AG04450 (cell line): ENCODE data around the gene NEMP2. TPM values are rescaled to one million over a fixed set of nuclear protein-coding genes. Genes with fewer than 3 reads are reported as not detected.

Experiments
- CTCF ChIA-PET: fragments of 300-600, 350-600 bp; formaldehyde crosslinking; extraction: SDS; loops from one replicate; lab custom pipeline; 2022; ENCODE audit warnings: antibody characterized with exemption, inconsistent platforms; lab: Charles Lee
- POLR2A ChIA-PET: fragments of 350-600 bp; formaldehyde crosslinking; extraction: SDS; loops from one replicate; lab custom pipeline; 2021; ENCODE audit warnings: antibody characterized with exemption, inconsistent platforms; lab: Yijun Ruan, JAX
- DNase-seq: peaks from one replicate; pipeline ENCODE4 v3.0.0-alpha.2; 2011; ENCODE audit warnings: low read depth, low spot score
- H3K27ac ChIP-seq: one replicate; pipeline ENCODE4 v1.5.1; 2012; ENCODE audit warnings: low read depth, low read length, control low read depth
- H3K27me3 ChIP-seq: one replicate; pipeline ENCODE4 v1.6.0; 2012; ENCODE audit warnings: low read length; ENCODE audit not compliant: control insufficient read depth, insufficient read depth
- H3K4me3 ChIP-seq: 2 replicates; pipeline ENCODE4 v1.5.1; 2011; ENCODE audit warnings: mild to moderate bottlenecking, low read depth, low read length, control low read depth
- H3K9me3 ChIP-seq: 2 replicates; pipeline ENCODE4 v1.5.1; 2012; ENCODE audit warnings: low read length; ENCODE audit not compliant: control insufficient read depth, insufficient read depth
- polyA plus RNA-seq: library from polyadenylated mRNA; depleted of rRNA; stranded (reverse); fragments of >200 nt; gene quantifications from 2 replicates; pipeline ENCODE4 v1.2.3, GENCODE V29; 2011; rRNA removed
- small RNA-seq: library from RNA; depleted of rRNA; stranded (forward); fragments of <200 nt; gene quantifications from one replicate; pipeline ENCODE3, GENCODE V24; 2012; ENCODE audit warnings: low read depth; ENCODE audit not compliant: insufficient read length
- TF ChIP-seq, protein P1 (sequence below): IDR thresholded peaks from 2 replicates; pipeline ENCODE4 v1.5.1; 2011; ENCODE audit warnings: low read depth, low read length, control low read depth, inconsistent platforms

Gene NEMP2
- polyA plus RNA-seq, 1 experiment: 7.3 TPM

DNA sequence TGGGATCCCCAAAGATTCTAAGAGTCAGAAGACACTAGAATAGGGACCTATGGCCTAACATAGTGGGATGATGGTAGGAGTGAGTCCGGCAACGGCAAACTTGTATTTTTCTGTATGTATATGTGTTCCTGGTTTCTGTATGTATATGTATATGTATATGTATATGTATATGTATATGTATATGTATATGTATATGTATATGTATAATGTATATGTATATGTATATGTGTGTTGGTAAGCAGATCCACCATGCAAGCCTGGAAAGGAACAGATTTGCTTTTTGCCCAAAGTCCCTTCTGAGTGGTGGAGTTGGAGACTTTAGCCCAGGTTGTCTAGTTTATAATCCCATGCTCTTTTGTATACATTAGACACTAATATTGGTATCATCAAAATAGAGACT is 79.7 kb downstream of the NEMP2 start:
- ChIA-PET CTCF (interaction anchor here (0.7 kb wide), 1 partner anchor 8 kb away, joined by 3 read pairs; no protein-coding TSS in a partner anchor), POLR2A (no interaction called here)

More for the DNA sequence above, 79.7 kb downstream of the NEMP2 start:
- DNase-seq: no peak
- Histone ChIP-seq H3K27ac (no peak overlapping the region), H3K4me3 (no peak overlapping the region), H3K9me3 (no peaks in the 10 kb centered on the region), H3K27me3 (no peaks in the 10 kb centered on the region)
- TF ChIP-seq, protein P1, sequence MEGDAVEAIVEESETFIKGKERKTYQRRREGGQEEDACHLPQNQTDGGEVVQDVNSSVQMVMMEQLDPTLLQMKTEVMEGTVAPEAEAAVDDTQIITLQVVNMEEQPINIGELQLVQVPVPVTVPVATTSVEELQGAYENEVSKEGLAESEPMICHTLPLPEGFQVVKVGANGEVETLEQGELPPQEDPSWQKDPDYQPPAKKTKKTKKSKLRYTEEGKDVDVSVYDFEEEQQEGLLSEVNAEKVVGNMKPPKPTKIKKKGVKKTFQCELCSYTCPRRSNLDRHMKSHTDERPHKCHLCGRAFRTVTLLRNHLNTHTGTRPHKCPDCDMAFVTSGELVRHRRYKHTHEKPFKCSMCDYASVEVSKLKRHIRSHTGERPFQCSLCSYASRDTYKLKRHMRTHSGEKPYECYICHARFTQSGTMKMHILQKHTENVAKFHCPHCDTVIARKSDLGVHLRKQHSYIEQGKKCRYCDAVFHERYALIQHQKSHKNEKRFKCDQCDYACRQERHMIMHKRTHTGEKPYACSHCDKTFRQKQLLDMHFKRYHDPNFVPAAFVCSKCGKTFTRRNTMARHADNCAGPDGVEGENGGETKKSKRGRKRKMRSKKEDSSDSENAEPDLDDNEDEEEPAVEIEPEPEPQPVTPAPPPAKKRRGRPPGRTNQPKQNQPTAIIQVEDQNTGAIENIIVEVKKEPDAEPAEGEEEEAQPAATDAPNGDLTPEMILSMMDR: no peak

Small RNA genes within 50 kb of the gene (small RNA-seq; reads per million reads assigned to genes)
- gene RN7SKP179: not detected

Other genes with a start within 250 kb of the NEMP2 start
- gene HIBCH, start 214.9 kb downstream of the NEMP2 start, polyA plus RNA-seq: 16.9 and 23.8 TPM in 2 replicates
- gene INPP1, start 191.1 kb downstream of the NEMP2 start, polyA plus RNA-seq: 13.7 and 14.5 TPM in 2 replicates
- 12.0 and 12.9 TPM in 2 replicates for gene MFSD6, start 126.4 kb downstream of the NEMP2 start, polyA plus RNA-seq
- 23.2 and 30.7 TPM in 2 replicates for gene NAB1, start 114.4 kb upstream of the NEMP2 start, polyA plus RNA-seq